ENCODE measurements around the gene KLHL42.

- TF ChIP-seq LEF1 (IDR thresholded peaks at IDR 0.05; ENCODE audit: borderline replicate concordance): no peak
- no peak for TF ChIP-seq FOXA1 (IDR thresholded peaks at IDR 0.05)
- TF ChIP-seq FOXM1 (IDR thresholded peaks at IDR 0.05; ENCODE audit: borderline replicate concordance): no peak
- TF ChIP-seq ELF4 (IDR thresholded peaks at IDR 0.05): no peak
- no peak for TF ChIP-seq NFRKB (IDR thresholded peaks at IDR 0.05)
- TF ChIP-seq SP1 (IDR thresholded peaks at IDR 0.05): no peak
- no peak for TF ChIP-seq PKNOX1 (IDR thresholded peaks at IDR 0.05)
- no peak for TF ChIP-seq BHLHE40 (IDR thresholded peaks at IDR 0.05; ENCODE audit: borderline replicate concordance)
- no peak for TF ChIP-seq CTBP1 (IDR thresholded peaks at IDR 0.05; ENCODE audit: borderline replicate concordance)
Measured at GRCh38 chr12:27808841-27809240, 28.8 kb downstream of the KLHL42 start.

All from HEK293T (cell line).